Astrocyte (in vitro differentiated cells and primary cell): ENCODE results near the gene INTS6L.

ENCODE experiments used
- CTCF ChIP-seq: IDR thresholded peaks from 2 replicates; pipeline ENCODE4 v1.5.1; 2011; ENCODE audit warnings: low read depth, mild to moderate bottlenecking, inconsistent platforms, low read length, moderate library complexity; ENCODE audit not compliant: insufficient read depth
- EZH2 ChIP-seq: IDR thresholded peaks from 2 replicates; pipeline ENCODE4 v1.6.1; 2012; ENCODE audit warnings: mild to moderate bottlenecking, low read length, inconsistent platforms; ENCODE audit not compliant: insufficient read depth

GRCh38 chrX:135480076-135480475 is 40.4 kb upstream of the INTS6L start:
- TF ChIP-seq CTCF (no peak), EZH2 (no peak)
